Activated T-helper 1 cell treated with Interleukin-2 at 50 U/mL for 16 hours (primary cell): Measurements from ENCODE around the gene SLC41A3.

Experiments
- DNase-seq: peaks from one replicate; pipeline ENCODE4 v3.0.0-alpha.2; 2020; ENCODE audit warnings: low read depth

Gene SLC41A3

GRCh38 chr3:126119976-126120375 lies 36.1 kb upstream of the SLC41A3 start:
- DNase-seq = no peak

- no peak for DNase-seq
Measured at GRCh38 chr3:126119008-126119675, 35.2 kb upstream of the SLC41A3 start.

- no peak for DNase-seq
Measured at GRCh38 chr3:126118591-126118990, 34.7 kb upstream of the SLC41A3 start.

GRCh38 chr3:126117786-126118185 lies 33.9 kb upstream of the SLC41A3 start:
- no peak for DNase-seq

- DNase-seq = no peak
Measured at GRCh38 chr3:126117212-126117611, 33.3 kb upstream of the SLC41A3 start.

GRCh38 chr3:126116526-126116925 lies 32.6 kb upstream of the SLC41A3 start:
- no peak for DNase-seq

GRCh38 chr3:126114443-126115386 lies 30.8 kb upstream of the SLC41A3 start:
- DNase-seq = no peak

- no peak for DNase-seq
Measured at GRCh38 chr3:126113733-126114442, 30.0 kb upstream of the SLC41A3 start.

- DNase-seq = no peak
Measured at GRCh38 chr3:126113238-126113555, 29.3 kb upstream of the SLC41A3 start.

- DNase-seq = no peak
Measured at GRCh38 chr3:126112531-126113237, 28.8 kb upstream of the SLC41A3 start.

- no peak for DNase-seq
Measured at GRCh38 chr3:126111566-126112475, 27.9 kb upstream of the SLC41A3 start.

- no peak for DNase-seq
Measured at GRCh38 chr3:126111126-126111551, 27.2 kb upstream of the SLC41A3 start.

- no peak for DNase-seq
Measured at GRCh38 chr3:126110431-126111125, 26.7 kb upstream of the SLC41A3 start.

GRCh38 chr3:126109880-126110235 lies 25.9 kb upstream of the SLC41A3 start:
- DNase-seq = no peak

- no peak for DNase-seq
Measured at GRCh38 chr3:126109146-126109879, 25.4 kb upstream of the SLC41A3 start.

- no peak for DNase-seq
Measured at GRCh38 chr3:126108676-126109050, 24.7 kb upstream of the SLC41A3 start.

GRCh38 chr3:126107957-126108675 lies 24.2 kb upstream of the SLC41A3 start:
- no peak for DNase-seq

GRCh38 chr3:126107203-126107939 lies 23.4 kb upstream of the SLC41A3 start:
- no peak for DNase-seq
